Loucy (cell line): Measurements from ENCODE around the gene FHAD1.
"Not testable (repeated sequence)": the region's sequence is repeated elsewhere in the genome, so short reads cannot be mapped to it uniquely, and the experiment has no call there.

Experiments used
- H2AFZ ChIP-seq: fragments of 200-600 bp; sonication (generic); 2 replicates; pipeline ENCODE4 v1.6.0; 2016; ENCODE audit warnings: antibody characterized with exemption, mild to moderate bottlenecking, low read length, moderate library complexity
- H3F3A ChIP-seq: fragments of 200-600 bp; 2 replicates; pipeline ENCODE4 v1.6.0; 2016; ENCODE audit warnings: antibody characterized with exemption, low read depth, mild to moderate bottlenecking
- H3K27me3 ChIP-seq: fragments of 200-600 bp; sonication (generic); 2 replicates; pipeline ENCODE4 v1.6.1; 2014; ENCODE audit warnings: low read length, mild to moderate bottlenecking; ENCODE audit not compliant: insufficient read depth, poor library complexity, severe bottlenecking
- H3K36me3 ChIP-seq: fragments of 200-600 bp; sonication (generic); 2 replicates; pipeline ENCODE4 v1.6.1; 2016; ENCODE audit warnings: low read length; ENCODE audit not compliant: insufficient read depth
- H3K4me1 ChIP-seq: fragments of 200-600 bp; sonication (generic); 2 replicates; pipeline ENCODE4 v1.5.1; 2014; ENCODE audit warnings: low read length, mild to moderate bottlenecking; ENCODE audit not compliant: insufficient read depth, poor library complexity, severe bottlenecking
- H3K4me2 ChIP-seq: fragments of 200-600 bp; sonication (generic); 2 replicates; pipeline ENCODE4 v1.6.0; 2014; ENCODE audit warnings: antibody characterized with exemption, low read length, low read depth, mild to moderate bottlenecking; ENCODE audit not compliant: poor library complexity, severe bottlenecking
- H3K4me3 ChIP-seq: fragments of 200-600 bp; sonication (generic); 2 replicates; pipeline ENCODE4 v1.5.1; 2014; ENCODE audit warnings: low read length, mild to moderate bottlenecking, mixed read lengths; ENCODE audit not compliant: poor library complexity, severe bottlenecking
- H3K79me2 ChIP-seq: fragments of 200-600 bp; sonication (generic); 2 replicates; pipeline ENCODE4 v1.6.1; 2014; ENCODE audit warnings: low read length; ENCODE audit not compliant: insufficient read depth
- H3K9ac ChIP-seq: fragments of 200-600 bp; sonication (generic); 2 replicates; pipeline ENCODE4 v1.6.0; 2014; ENCODE audit warnings: mild to moderate bottlenecking, low read depth, low read length, moderate library complexity; ENCODE audit not compliant: poor library complexity, severe bottlenecking
- H3K9me2 ChIP-seq: fragments of 200-600 bp; sonication (generic); replicated peaks from 2 replicates; pipeline ENCODE4 v1.6.1; 2016; ENCODE audit warnings: low read depth, low read length, mixed read lengths
- H3K9me3 ChIP-seq: fragments of 200-600 bp; sonication (generic); 2 replicates; pipeline ENCODE4 v1.6.1; 2014; ENCODE audit warnings: mild to moderate bottlenecking, antibody characterized with exemption, low read length, low read depth; ENCODE audit not compliant: insufficient read depth
- H4K20me1 ChIP-seq: fragments of 200-600 bp; sonication (generic); 2 replicates; pipeline ENCODE4 v1.6.0; 2014; ENCODE audit warnings: antibody characterized with exemption, low read length, mild to moderate bottlenecking; ENCODE audit not compliant: insufficient read depth, poor library complexity, severe bottlenecking
- EZH2phosphoT487 ChIP-seq: fragments of 200-600 bp; IDR thresholded peaks from 2 replicates; pipeline ENCODE4 v1.6.1; 2018; ENCODE audit warnings: antibody characterized with exemption, mild to moderate bottlenecking, moderate library complexity, borderline replicate concordance
- TF ChIP-seq, protein P1 (sequence below): fragments of 200-600 bp; sonication (generic); conservative IDR thresholded peaks from 2 replicates; pipeline ENCODE4 v1.5.1; 2014; ENCODE audit warnings: mild to moderate bottlenecking, antibody characterized with exemption, low read length

The FHAD1 gene

DNA sequence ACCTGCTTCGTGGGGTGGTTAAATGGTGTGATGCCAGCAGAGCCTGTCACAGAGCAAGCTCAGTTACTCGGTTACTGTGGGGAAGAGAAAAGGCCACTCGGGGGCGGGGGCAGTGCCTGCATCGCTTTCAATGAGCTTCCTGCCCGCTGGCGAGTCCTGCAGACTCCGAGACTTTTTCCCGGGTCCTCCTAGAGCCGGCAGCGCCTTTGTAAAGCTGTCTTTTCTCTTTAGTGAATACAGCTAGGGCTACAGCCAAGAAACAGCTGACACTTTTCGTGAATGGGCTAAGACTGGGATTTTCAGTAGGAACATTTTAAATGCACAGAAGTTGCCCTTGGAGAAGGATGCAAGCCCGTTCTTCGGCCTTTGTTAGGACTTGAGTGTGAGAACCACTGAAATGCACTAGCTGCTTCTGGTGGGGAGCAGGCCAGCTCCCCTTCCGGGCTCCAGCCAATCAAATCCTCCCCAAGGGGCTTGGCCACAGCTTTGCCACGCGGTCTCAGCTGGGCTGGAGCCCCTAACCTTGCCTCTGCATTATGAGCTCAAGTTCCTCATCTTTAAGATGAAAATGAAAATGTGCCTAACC is 139.2 kb downstream of the FHAD1 start:
- no peak overlapping the region for H2AFZ ChIP-seq
- H3K36me3 ChIP-seq = no peaks in the 10 kb centered on the region
- H3K4me2 ChIP-seq = no peak overlapping the region
- H4K20me1 ChIP-seq = no peaks in the 10 kb centered on the region
- no peaks in the 10 kb centered on the region for H3K27me3 ChIP-seq
- no peaks in the 10 kb centered on the region for H3F3A ChIP-seq
- H3K9me3 ChIP-seq = no peaks in the 10 kb centered on the region
- no peaks in the 10 kb centered on the region for H3K4me1 ChIP-seq
- TF ChIP-seq, protein P1, sequence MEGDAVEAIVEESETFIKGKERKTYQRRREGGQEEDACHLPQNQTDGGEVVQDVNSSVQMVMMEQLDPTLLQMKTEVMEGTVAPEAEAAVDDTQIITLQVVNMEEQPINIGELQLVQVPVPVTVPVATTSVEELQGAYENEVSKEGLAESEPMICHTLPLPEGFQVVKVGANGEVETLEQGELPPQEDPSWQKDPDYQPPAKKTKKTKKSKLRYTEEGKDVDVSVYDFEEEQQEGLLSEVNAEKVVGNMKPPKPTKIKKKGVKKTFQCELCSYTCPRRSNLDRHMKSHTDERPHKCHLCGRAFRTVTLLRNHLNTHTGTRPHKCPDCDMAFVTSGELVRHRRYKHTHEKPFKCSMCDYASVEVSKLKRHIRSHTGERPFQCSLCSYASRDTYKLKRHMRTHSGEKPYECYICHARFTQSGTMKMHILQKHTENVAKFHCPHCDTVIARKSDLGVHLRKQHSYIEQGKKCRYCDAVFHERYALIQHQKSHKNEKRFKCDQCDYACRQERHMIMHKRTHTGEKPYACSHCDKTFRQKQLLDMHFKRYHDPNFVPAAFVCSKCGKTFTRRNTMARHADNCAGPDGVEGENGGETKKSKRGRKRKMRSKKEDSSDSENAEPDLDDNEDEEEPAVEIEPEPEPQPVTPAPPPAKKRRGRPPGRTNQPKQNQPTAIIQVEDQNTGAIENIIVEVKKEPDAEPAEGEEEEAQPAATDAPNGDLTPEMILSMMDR = no peak
- TF ChIP-seq EZH2phosphoT487 = no peak
- H3K9me2 ChIP-seq = no peaks in the 10 kb centered on the region
- H3K79me2 ChIP-seq = no peaks in the 10 kb centered on the region
- no peak overlapping the region for H3K9ac ChIP-seq
- H3K4me3 ChIP-seq = no peak overlapping the region

DNA sequence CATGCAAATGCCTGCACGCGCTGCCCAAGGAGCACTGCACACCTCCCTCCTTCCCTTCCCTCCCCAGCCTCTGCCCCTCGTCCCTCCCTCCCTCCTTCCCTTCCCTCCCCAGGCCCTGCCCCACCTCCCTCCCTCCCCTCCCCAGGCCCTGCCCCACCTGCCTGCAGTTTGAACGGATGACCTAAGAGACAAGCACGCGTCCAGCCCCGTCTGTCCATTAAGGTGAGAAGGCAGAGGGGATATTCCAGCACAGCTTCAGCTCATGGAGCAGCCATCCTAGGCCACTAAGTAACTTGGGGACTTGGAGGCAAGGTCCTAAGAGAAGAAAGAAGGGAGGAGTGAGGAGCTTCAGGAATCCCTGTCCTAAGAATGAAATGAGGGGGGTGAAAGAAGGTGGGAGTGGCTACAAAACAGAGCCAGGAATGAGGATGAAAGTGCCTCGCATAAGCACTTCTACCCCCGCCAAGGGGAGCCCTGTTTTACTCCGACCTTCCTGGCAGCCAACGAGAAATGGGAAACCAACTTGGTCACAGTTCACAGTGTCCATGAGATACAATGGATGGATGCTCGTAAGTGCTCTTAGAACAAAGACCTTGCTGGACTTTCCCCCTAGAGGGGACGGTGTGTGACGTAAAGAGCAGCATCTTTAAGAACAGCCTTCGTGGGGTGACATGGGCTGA is 141.3 kb downstream of the FHAD1 start:
- H3K9me3 ChIP-seq = no peaks in the 10 kb centered on the region
- no peaks in the 10 kb centered on the region for H4K20me1 ChIP-seq
- H3K4me2 ChIP-seq = no peak overlapping the region

GRCh38 chr1:15389828-15390227 is 142.8 kb downstream of the FHAD1 start:
- not testable (repeated sequence) for H3K9ac ChIP-seq, H3K9me2 ChIP-seq, H3K4me2 ChIP-seq, H3K4me1 ChIP-seq, H3K79me2 ChIP-seq, H3K9me3 ChIP-seq, H4K20me1 ChIP-seq, H3F3A ChIP-seq, H3K27me3 ChIP-seq, H3K36me3 ChIP-seq, H3K4me3 ChIP-seq, H2AFZ ChIP-seq

More for the DNA sequence above, 141.3 kb downstream of the FHAD1 start:
- H3F3A ChIP-seq = no peaks in the 10 kb centered on the region
- no peak overlapping the region for H3K9ac ChIP-seq
- TF ChIP-seq, protein P1 = no peak
- no peak for TF ChIP-seq EZH2phosphoT487
- no peaks in the 10 kb centered on the region for H3K4me1 ChIP-seq
- H3K36me3 ChIP-seq = no peaks in the 10 kb centered on the region
- H2AFZ ChIP-seq = no peak overlapping the region
- no peaks in the 10 kb centered on the region for H3K79me2 ChIP-seq
- no peak overlapping the region for H3K4me3 ChIP-seq
- no peaks in the 10 kb centered on the region for H3K9me2 ChIP-seq
- no peaks in the 10 kb centered on the region for H3K27me3 ChIP-seq

GRCh38 chr1:15390667-15391066 is 143.6 kb downstream of the FHAD1 start:
- Histone ChIP-seq H3F3A (no peaks in the 10 kb centered on the region), H3K79me2 (no peaks in the 10 kb centered on the region), H3K27me3 (no peaks in the 10 kb centered on the region), H3K36me3 (no peaks in the 10 kb centered on the region), H3K9me3 (no peaks in the 10 kb centered on the region), H4K20me1 (no peaks in the 10 kb centered on the region), H3K9me2 (no peaks in the 10 kb centered on the region), H3K4me3 (no peak overlapping the region), H2AFZ (no peak overlapping the region), H3K4me1 (no peaks in the 10 kb centered on the region), H3K4me2 (no peak overlapping the region), H3K9ac (no peak overlapping the region)
- TF ChIP-seq, protein P1 = no peak; the same call in 1 of the 2 replicates
- TF ChIP-seq EZH2phosphoT487 = no peak
